Measurements from ENCODE around the gene YWHAE. TPM values are rescaled to one million over a fixed set of nuclear protein-coding genes. Genes with fewer than 3 reads are reported as not detected.

The YWHAE gene
- total and polyA plus RNA-seq, 10 of the 15 experiments (the other 5 are each of a cell fraction or from before 2014, with no cell fraction given) = 189 to 651 (median 469) TPM

DNA sequence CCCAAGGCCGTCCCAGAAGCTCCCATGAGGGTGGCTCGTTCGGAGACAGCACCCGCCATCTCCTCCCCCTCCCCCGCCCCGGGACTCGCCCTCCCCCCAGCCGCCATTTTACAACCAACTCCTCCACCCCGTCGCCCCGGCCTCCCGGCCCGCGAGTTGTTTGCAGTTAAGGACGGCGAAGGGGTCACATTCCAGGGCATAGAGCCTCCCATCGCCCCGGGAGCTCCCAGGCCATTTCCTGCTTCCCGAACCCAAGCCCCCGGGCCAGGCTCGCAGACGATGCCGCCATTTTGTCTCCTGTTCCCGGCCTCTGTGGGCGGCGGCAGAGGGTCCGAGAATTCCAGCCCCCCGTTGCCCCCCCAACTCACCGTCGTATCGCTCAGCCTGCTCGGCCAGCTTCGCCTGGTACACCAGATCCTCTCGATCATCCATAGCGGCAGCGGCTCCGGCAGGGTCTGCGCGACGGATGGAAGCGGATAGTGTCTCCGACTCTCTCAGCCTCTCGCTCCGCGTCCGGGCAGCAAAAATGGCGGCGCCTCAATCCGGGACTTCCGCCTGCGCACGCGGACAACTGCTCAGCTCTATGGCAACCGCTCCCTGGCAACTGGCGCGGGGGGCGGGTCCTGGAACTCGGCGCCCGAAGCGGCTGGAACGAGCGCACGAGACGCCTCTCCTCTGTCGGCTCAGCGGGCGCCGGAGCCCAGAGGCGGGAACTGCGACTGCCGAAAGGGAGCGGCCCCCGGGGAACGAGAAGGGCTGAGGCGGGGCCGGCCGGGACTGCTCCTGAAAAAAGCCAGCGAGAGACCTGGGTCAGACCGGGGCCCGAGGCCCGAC is at the start of gene YWHAE (continued):
- peak; percentile 37 for TF ChIP-seq BCL3 (IDR thresholded peaks at IDR 0.05; ENCODE audit: borderline replicate concordance, insufficient read depth, low read depth, low read length, poor library complexity, severe bottlenecking)
- no peak for TF ChIP-seq YBX1 (IDR thresholded peaks at IDR 0.05)
- TF ChIP-seq SREBF1 (IDR thresholded peaks at IDR 0.05; ENCODE audit: low read length) = no peak
- peak; percentile 59; the same call in 1 of the 2 replicates for TF ChIP-seq ELK1 (IDR thresholded peaks at IDR 0.05; ENCODE audit: low read depth, low read length)
- no peak for TF ChIP-seq ZNF622 (IDR thresholded peaks at IDR 0.05)
- TF ChIP-seq SMAD5 (IDR thresholded peaks at IDR 0.05; ENCODE audit: low read depth) = peak; percentile 95
- TF ChIP-seq ZNF687 (IDR thresholded peaks at IDR 0.05) = no peak; the same call in 1 of the 2 replicates
- no peak for TF ChIP-seq HDAC2 (IDR thresholded peaks at IDR 0.05)
- no peak for TF ChIP-seq BRCA1 (IDR thresholded peaks at IDR 0.05; ENCODE audit: low read depth, low read length)
- TF ChIP-seq RFX5 (IDR thresholded peaks at IDR 0.05; ENCODE audit: low read depth, low read length) = no peak; the same call in 1 of the 2 replicates
- TF ChIP-seq HSF1 (IDR thresholded peaks at IDR 0.05; ENCODE audit: low read depth, low read length) = no peak
- TF ChIP-seq MEF2B (IDR thresholded peaks at IDR 0.05; ENCODE audit: partially characterized antibody, poor library complexity, severe bottlenecking) = peak; percentile 73
- peak; percentile 98 for TF ChIP-seq POLR2AphosphoS5 (IDR thresholded peaks at IDR 0.05; ENCODE audit: low read length)
- TF ChIP-seq, protein P1, sequence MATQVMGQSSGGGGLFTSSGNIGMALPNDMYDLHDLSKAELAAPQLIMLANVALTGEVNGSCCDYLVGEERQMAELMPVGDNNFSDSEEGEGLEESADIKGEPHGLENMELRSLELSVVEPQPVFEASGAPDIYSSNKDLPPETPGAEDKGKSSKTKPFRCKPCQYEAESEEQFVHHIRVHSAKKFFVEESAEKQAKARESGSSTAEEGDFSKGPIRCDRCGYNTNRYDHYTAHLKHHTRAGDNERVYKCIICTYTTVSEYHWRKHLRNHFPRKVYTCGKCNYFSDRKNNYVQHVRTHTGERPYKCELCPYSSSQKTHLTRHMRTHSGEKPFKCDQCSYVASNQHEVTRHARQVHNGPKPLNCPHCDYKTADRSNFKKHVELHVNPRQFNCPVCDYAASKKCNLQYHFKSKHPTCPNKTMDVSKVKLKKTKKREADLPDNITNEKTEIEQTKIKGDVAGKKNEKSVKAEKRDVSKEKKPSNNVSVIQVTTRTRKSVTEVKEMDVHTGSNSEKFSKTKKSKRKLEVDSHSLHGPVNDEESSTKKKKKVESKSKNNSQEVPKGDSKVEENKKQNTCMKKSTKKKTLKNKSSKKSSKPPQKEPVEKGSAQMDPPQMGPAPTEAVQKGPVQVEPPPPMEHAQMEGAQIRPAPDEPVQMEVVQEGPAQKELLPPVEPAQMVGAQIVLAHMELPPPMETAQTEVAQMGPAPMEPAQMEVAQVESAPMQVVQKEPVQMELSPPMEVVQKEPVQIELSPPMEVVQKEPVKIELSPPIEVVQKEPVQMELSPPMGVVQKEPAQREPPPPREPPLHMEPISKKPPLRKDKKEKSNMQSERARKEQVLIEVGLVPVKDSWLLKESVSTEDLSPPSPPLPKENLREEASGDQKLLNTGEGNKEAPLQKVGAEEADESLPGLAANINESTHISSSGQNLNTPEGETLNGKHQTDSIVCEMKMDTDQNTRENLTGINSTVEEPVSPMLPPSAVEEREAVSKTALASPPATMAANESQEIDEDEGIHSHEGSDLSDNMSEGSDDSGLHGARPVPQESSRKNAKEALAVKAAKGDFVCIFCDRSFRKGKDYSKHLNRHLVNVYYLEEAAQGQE (IDR thresholded peaks at IDR 0.05; ENCODE audit: low read depth, low read length) = peak; percentile 49; the same call in 1 of the 2 replicates
- TF ChIP-seq ASH2L (IDR thresholded peaks at IDR 0.05; ENCODE audit: borderline replicate concordance, low read depth) = no peak
- TF ChIP-seq SP1 (IDR thresholded peaks at IDR 0.05; ENCODE audit: low read depth, low read length) = no peak
- no peak for TF ChIP-seq ZNF217 (IDR thresholded peaks at IDR 0.05)
- TF ChIP-seq POLR2A (IDR thresholded peaks at IDR 0.05; ENCODE audit: low read depth, low read length) = peak; percentile 98
- TF ChIP-seq KAT2A (conservative IDR thresholded peaks at IDR 0.05; ENCODE audit: control insufficient read depth, low read depth, low read length) = no peak

Measured in GM12878 (cell line).